Lower lobe of right lung (tissue), 2 donors: ENCODE measurements around the gene DYNC1I1. TPM values are rescaled to one million over a fixed set of nuclear protein-coding genes. Genes with fewer than 3 reads are reported as not detected.
"Not testable (repeated sequence)": the region's sequence is repeated elsewhere in the genome, so short reads cannot be mapped to it uniquely, and the experiment has no call there.

Experiments used
- ATAC-seq, 2 donors: fragments of 200-7000 bp; cut with Tn5 transposase; one replicate each; pipeline ENCODE4 v1.9.1; 2020 to 2022; ENCODE audit warnings: mild to moderate bottlenecking in 2 of 2, moderate library complexity in 2 of 2
- DNase-seq: peaks from one replicate; pipeline ENCODE4 v3.0.0-alpha.2; 2020
- H3K27ac ChIP-seq: fragments of 200-600 bp; one replicate; pipeline ENCODE4 v1.8.0; 2022
- H3K27me3 ChIP-seq: fragments of 200-600 bp; one replicate; pipeline ENCODE4 v1.8.0; 2022; ENCODE audit warnings: low read depth
- H3K36me3 ChIP-seq: fragments of 200-600 bp; one replicate; pipeline ENCODE4 v1.8.0; 2022; ENCODE audit warnings: mild to moderate bottlenecking
- H3K4me1 ChIP-seq: fragments of 200-600 bp; one replicate; pipeline ENCODE4 v1.8.0; 2022
- H3K4me3 ChIP-seq: fragments of 200-600 bp; one replicate; pipeline ENCODE4 v1.8.0; 2022; ENCODE audit warnings: mild to moderate bottlenecking
- H3K9me3 ChIP-seq: fragments of 200-600 bp; one replicate; pipeline ENCODE4 v1.8.0; 2022
- CTCF ChIP-seq: fragments of 200-600 bp; IDR thresholded peaks from one replicate; pipeline ENCODE4 v1.8.0; 2022; ENCODE audit warnings: antibody characterized with exemption, mild to moderate bottlenecking
- intact Hi-C: fragments of 100-400 bp; cut with DNase I; formaldehyde crosslinking; loops from one replicate; pipeline ENCODE4 v1.11.0; 2022
- total RNA-seq: library from RNA; stranded (reverse); fragmentation: NEBNext Ultra II Directional; extraction: Animal tissue kit (Norgen Biotek cat#: 25700); gene quantifications from one replicate; pipeline ENCODE4 v1.2.1, GENCODE V29; 2021
- donor health status: DM: no; HTN: yes; CAD: no; lungs with severe emphysema.

DYNC1I1 gene
- total RNA-seq, 1 donor from 2014 or later = 1.3 TPM

- Histone ChIP-seq H3K27ac (no peak overlapping the region), H3K36me3 (no peaks in the 10 kb centered on the region), H3K4me3 (no peak overlapping the region), H3K27me3 (no peaks in the 10 kb centered on the region), H3K4me1 (no peaks in the 10 kb centered on the region), H3K9me3 (no peaks in the 10 kb centered on the region)
- DNase-seq (no peak), ATAC-seq (no peak)
- TF ChIP-seq CTCF = no peak
- intact Hi-C loops = no loop called here
Observed at GRCh38 chr7:95933618-95934017, 161.3 kb downstream of the DYNC1I1 start.

- DNase-seq, H3K27me3 ChIP-seq, ATAC-seq, H3K36me3 ChIP-seq, H3K4me3 ChIP-seq, H3K9me3 ChIP-seq, intact Hi-C loops, H3K27ac ChIP-seq, H3K4me1 ChIP-seq: not testable (repeated sequence)
Observed at GRCh38 chr7:95944867-95945266, 172.5 kb downstream of the DYNC1I1 start.

- TF ChIP-seq CTCF = no peak
- H3K4me1 ChIP-seq = no peaks in the 10 kb centered on the region
- ATAC-seq (no peak), DNase-seq (no peak)
- no peaks in the 10 kb centered on the region for H3K9me3 ChIP-seq
- intact Hi-C loops = no loop called here
- H3K4me3 ChIP-seq = no peak overlapping the region
- no peaks in the 10 kb centered on the region for H3K36me3 ChIP-seq
- no peaks in the 10 kb centered on the region for H3K27me3 ChIP-seq
- H3K27ac ChIP-seq = no peak overlapping the region
Observed at GRCh38 chr7:95950698-95951097, 178.3 kb downstream of the DYNC1I1 start.

- no peak for ATAC-seq
- no peaks in the 10 kb centered on the region for H3K36me3 ChIP-seq
- H3K27ac ChIP-seq = no peak overlapping the region
- H3K4me3 ChIP-seq = no peak overlapping the region
- H3K9me3 ChIP-seq = no peaks in the 10 kb centered on the region
- intact Hi-C loops = no loop called here
- no peak for DNase-seq
- no peaks in the 10 kb centered on the region for H3K27me3 ChIP-seq
- no peak for TF ChIP-seq CTCF
- no peaks in the 10 kb centered on the region for H3K4me1 ChIP-seq
Observed at GRCh38 chr7:95951531-95951930, 179.2 kb downstream of the DYNC1I1 start.

- intact Hi-C loops = no loop called here
- no peak for DNase-seq
- H3K27me3 ChIP-seq = no peaks in the 10 kb centered on the region
- ATAC-seq = no peak
- H3K4me3 ChIP-seq = no peak overlapping the region
- no peak for TF ChIP-seq CTCF
- no peaks in the 10 kb centered on the region for H3K9me3 ChIP-seq
- no peaks in the 10 kb centered on the region for H3K4me1 ChIP-seq
- no peaks in the 10 kb centered on the region for H3K36me3 ChIP-seq
- H3K27ac ChIP-seq = no peak overlapping the region
Observed at GRCh38 chr7:95951997-95952795, 179.8 kb downstream of the DYNC1I1 start.

GRCh38 chr7:95952851-95953250, 180.5 kb downstream of the DYNC1I1 start:
- intact Hi-C loops = no loop called here

More at GRCh38 chr7:95952851-95953250, 180.5 kb downstream of the DYNC1I1 start:
- Histone ChIP-seq H3K4me1 (no peaks in the 10 kb centered on the region), H3K4me3 (no peak overlapping the region), H3K36me3 (no peaks in the 10 kb centered on the region), H3K9me3 (no peaks in the 10 kb centered on the region), H3K27me3 (no peaks in the 10 kb centered on the region), H3K27ac (no peak overlapping the region)
- DNase-seq (no peak), ATAC-seq (no peak)
- no peak for TF ChIP-seq CTCF
